ENCODE results near the gene KRTAP5-7.
"Not testable (repeated sequence)": the region's sequence is repeated elsewhere in the genome, so short reads cannot be mapped to it uniquely, and the experiment has no call there.

Gene KRTAP5-7

DNA sequence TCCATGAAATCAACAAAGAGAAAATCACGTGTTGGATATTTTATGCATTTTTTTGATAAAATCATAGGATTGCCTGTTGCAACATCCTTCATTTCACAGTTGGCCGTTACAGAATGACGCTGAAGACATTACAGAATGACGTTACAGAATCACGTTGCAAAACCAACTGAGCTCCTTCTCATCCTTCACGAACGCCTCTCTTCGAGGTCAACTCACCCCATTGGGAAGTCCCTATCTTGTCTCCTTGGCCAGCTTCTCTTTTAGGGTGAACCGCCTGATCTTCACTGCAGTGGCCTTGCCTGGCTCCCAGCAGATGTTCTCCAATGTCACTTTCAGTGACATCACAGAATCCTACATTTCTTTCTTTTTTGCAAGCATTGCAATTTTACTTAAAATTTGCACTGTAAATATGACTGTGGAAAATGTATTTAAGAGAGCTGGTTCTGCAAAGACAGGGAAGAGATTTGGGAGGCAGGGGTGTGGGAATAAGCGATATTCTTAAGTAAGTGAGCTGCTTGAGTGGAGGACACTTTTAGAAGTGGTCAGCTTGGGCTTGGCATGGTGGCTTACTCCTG is 5.1 kb downstream of the KRTAP5-7 start:
- DNase-seq (ENCODE audit: low spot score) = no peak

DNA sequence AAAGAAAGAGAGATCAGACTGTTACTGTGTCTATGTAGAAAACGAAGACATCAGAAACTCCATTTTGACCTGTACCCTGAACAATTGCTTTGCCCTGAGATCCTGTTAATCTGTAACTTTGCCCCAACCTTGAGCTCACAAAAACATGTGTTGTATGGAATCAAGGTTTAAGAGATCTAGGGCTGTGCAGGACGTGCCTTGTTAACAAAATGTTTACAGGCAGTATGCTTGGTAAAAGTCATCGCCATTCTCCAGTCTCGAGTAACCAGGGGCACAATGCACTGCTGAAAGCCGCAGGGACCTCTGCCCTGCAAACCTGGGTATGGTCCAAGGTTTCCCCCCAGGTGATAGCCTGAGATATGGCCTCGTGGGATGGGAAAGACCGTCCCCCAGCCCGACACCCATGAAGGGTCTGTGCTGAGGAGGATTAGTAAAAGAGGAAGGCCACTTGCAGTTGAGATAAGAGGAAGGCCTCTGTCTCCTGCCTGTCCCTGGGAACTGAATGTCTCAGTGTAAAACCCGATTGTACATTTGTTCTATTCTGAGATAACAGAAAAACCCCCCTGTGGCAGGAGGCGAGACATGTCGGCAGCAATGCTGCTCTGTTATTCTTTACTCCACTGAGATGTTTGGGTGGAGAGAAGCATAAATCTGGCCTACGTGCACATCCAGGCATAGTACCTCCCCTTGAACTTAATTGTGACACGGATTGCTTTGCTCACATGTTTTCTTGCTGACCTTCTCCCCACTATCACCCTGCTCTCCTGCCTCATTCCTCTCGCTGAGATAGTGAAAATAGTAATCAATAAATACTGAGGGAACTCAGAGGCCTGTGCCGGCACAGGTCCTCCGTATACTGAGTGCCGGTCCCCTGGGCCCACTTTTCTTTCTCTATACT is 7.9 kb downstream of the KRTAP5-7 start:
- not testable (repeated sequence) for DNase-seq (ENCODE audit: low spot score)

DNA sequence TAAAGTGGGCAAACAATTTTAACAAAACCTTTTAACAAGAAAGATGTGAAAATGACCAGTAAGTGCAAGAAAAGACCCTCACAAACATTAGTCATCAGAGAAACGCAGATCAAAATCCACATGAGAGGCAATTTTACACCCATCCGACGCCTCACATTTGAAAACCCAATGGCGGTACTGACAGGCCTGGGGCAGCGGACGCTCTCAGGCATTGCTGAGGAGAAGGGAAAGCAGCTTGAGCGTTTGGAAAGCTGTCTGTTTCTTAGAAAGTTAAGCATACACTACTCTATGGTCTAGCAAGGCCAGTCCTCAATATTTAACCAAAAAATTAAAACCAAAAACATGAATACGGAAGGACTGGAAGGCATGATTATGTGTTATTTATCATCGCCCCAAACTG is 8.8 kb downstream of the KRTAP5-7 start:
- DNase-seq (ENCODE audit: low spot score) = no peak

DNA sequence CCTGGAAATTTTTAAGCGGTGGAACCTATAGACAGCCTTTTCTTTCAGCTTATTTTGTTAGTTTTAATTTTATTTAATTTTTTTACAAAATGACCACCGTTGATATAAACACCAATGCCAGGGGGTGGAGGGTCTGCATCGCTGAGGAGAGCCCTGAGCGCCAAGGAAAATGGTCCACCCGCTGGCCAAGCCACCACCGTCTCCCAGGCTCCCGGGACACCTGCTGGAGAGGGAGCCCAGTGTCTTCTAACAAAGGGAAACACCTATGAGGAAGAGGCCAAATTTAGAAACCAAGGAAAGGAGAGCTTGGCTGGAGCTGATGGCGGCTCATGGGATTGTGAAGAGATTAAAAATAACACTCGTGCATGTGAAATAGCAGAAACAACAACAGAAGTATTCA is 10.5 kb downstream of the KRTAP5-7 start:
- DNase-seq (ENCODE audit: low spot score) = no peak

DNA sequence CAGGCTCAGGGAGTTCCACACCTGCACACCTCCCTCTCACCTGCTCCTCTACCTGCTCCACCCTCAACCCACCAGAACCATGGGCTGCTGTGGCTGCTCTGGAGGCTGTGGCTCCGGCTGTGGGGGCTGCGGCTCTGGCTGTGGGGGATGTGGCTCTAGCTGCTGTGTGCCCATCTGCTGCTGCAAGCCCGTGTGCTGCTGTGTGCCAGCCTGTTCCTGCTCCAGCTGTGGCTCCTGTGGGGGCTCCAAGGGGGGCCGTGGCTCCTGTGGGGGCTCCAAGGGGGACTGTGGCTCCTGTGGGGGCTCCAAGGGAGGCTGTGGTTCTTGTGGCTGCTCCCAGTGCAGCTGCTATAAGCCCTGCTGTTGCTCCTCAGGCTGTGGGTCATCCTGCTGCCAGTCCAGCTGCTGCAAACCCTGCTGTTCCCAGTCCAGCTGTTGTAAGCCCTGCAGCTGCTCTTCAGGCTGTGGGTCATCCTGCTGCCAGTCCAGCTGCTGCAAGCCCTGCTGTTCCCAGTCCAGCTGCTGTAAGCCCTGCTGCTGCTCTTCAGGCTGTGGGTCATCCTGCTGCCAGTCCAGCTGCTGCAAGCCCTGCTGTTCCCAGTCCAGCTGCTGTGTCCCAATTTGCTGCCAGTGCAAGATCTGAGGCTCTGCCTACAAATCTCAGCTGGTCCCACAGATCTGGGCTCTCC is 11.1 kb downstream of the KRTAP5-7 start, which contains the start of gene KRTAP5-8:
KRTAP5-8 (plus strand) TSS at position 49 of the 689 bp plus-strand sequence; CDS start at position 80, 31 bp downstream.
- DNase-seq (ENCODE audit: low spot score) = not testable (repeated sequence)

DNA sequence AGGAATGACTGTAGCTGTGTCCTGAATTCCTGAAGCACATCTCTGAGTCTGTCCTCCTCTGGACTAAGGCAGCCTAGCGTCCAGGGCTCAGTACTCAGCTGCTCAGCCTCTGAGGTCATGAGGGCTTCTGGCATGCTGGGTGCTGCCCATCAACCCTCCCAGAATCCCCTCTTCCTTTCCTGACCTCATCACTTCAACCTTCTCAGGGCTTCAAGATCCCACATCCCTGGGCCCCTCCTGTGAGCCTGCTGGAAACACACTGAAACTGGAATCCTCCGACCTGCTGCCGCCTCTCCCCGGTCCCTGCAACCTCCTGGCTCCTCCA is 11.6 kb downstream of the KRTAP5-7 start:
- DNase-seq (ENCODE audit: low spot score) = no peak

DNA sequence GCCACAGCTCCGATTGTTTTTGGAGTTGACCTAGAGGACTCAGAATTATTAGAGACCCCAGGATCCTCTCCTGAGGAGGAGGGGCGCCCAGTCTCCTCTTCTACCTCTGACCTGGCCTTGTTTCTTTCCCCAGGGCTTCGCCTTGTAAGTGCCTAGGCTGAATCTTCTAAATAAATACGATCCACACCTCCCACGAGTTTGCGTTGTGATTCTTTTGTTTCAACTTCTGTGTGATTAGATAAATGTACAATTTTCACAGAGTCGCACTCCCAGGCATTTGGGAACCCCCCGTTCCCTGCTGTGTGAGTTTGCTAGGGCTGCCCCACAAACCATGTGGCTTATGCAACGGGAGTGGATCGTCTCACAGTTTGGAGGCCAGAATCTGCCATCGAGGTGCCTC is 11.9 kb downstream of the KRTAP5-7 start:
- no peak for DNase-seq (ENCODE audit: low spot score)

DNA sequence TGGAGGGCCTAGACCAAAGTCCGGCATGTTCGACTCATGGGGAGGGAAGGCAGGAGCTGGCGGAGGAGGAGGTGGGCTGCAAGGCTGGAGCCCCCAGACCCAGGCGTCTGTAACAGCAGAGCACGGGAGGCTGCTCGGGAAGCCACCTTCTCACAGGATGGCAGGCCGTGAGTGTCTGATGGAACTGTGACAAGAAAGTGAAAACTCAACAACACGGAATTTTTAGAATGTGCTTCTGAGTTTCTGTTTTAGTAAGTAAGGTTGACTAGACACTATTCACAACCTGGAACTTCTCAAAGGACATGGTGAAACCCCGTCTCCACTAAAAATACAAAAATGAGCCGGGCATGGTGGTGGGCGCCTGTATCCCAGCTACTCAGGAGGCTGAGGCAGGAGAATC is 12.9 kb downstream of the KRTAP5-7 start:
- DNase-seq (ENCODE audit: low spot score) = not testable (repeated sequence)

DNA sequence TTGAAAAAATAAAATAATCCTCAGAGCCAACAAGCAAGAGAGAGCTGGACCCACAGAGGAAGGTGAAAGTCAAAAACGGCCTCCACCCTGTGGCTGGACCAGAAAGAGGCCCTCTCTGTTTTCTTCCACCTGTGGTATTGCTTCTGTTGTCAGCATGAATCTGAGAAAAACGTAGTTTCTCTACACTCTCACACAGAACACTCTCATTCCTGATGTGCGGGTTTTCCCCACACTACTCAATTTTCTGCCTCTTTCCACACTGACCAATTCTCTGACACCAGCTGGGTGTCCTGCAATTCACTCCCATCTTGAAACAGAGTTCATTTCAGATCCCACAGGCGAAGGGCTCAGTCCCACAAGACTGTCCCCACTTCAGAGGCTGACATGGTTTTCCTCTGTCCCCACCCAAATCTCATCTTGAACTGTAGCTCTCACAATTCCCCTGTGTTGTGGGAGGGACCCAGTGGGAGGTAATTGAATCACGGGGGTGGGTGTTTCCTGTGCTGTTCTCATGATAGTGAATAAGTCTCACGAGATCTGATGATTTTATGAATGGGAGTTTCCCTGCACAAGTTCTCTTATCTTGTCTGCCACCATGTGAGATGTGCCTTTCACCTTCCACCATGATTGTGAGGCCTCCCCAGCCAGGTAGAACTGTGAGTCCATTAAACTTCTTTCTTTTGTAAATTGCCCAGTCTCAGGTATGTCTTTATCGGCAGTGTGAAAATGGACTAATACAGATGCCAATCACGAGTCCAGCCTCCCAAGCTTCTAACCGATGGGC is 13.6 kb downstream of the KRTAP5-7 start:
- not testable (repeated sequence) for DNase-seq (ENCODE audit: low spot score)

DNA sequence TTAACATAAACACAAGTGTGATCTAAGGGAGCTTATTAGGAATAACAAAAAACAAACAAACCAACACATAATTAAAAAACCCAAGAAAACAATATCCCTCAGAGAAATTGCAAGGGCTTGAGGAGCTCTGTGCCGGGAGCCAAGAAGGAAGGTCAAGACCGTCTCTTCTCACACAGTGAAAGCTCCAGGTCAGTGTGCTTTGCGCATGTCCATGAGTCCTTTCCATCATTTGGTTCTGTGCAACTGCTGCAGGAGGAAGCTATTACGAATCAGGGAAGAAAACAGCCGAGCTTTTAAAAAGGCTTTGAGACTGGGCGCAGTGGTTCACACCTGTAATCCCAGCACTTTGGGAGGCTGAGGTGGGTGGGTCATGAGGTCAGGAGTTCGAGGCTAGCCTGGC is 15.3 kb downstream of the KRTAP5-7 start:
- DNase-seq (ENCODE audit: low spot score) = no peak

DNA sequence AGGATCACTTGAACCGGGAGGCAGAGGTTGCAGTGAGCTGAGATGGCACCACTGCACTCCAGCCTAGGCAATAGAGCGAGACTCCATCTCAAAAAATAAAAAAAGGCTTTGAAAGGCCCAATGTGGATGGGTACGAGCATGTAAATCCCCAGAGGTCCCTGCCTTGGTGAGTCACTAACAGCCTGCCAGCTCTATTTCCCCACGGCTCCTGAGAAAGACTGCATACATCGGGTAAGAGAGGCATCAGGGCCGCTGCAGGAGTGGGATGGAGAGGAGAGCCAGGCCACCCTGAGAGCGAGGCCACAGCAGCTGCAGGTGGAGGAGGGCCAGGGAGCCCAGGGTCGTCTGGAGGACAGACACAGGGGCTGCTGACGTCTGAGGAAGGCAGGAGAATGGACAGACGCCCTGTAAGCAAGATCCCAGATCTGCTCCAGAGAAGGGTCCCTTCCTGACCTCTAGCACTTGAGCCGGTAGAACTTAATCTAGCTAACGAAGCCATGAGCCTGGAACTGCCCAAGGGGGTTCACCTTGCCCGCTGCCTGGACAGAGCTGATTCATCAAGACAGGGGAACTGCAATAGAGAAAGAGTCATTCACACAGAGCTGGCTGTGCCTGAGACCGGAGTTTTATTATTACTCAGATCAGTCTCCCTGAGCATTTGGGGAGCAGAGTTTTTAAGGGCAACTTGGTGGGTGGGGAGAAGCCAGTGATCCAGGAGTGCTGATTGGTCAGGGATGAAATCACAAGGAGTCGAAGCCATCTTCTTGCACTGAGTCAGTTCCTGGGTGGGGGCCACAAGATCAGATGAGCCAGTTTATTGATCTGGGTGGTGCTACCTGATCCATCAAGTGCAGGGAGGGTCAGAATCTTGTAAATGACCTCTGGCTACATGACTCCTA is 16.1 kb downstream of the KRTAP5-7 start:
- no peak for DNase-seq (ENCODE audit: low spot score)

DNA sequence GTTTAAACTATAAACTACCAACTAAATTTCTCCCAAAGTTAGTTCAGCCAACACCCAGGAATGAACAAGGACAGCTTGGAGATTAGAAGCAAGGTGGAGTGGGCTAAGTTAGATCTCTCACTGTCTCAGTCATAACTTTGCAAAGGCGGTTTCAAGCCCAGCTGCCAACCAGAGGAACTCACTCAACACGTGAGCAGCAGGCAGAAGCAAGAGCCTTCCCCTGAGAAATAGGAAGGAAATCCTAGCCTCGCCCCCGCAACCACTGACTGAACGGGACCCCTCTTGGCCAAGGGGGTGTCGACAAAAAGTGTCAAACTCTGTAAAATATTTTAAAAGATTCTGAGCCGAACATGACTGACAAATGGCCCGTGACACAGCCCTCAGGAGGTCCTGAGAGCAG is 16.8 kb downstream of the KRTAP5-7 start:
- no peak for DNase-seq (ENCODE audit: low spot score)

DNA sequence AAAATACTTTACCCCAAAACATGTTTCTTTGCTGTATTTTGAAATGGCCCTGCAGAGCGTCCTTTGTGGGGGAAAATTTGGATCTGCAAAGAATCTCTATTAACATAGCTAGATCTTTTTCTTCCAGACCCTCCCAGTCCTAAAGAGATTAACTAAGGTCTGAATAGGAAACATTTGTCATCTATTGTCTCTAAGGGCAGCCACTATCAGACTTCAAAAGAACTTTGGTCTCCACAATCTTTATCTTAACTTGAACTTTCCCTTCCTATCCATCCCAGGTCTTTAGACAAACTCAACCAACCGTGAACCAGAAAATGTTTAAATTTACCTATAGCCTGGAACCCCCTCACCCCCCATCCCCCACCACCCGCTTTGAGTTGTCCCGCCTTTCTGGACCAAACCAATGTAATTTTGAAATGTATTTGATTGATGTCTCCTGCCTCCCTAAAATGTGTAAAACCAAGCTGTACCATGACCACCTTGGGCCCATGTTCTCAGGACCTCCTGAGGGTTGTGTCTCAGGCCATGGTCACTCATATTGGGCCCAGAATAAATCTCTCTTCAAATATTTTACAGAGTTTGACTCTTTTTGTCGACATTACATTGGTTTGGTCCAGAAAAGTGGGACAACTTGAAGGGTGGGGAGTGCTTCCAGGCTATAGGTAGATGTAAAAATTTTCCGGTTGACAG is 17.6 kb downstream of the KRTAP5-7 start:
- no peak for DNase-seq (ENCODE audit: low spot score)

DNA sequence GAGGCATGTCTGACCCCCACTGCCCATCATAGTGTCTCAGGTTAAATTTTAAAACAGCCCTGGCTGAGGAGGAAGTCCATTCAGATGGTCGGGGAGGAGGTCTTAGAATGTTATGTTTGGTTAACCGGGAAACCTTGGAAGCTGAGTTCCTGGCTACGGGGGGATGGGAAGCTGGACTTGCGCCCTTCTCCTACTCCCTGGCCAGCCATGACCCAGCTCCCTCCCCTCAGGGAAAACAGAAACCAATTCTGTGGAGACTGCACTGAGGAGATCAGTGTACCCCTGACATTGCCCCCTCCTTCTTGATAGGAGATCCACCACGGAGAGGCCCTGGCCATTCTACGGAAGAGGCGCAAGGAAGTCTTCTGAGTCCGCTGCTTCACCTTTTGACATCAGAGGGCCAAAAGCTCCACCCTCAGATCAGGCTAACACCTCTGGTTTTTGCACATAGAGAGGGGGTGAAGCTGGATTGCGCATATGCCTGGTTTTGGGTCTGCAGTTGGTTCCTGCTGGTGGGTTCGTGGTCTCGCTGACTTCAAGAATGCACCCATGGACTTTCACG is 18.4 kb downstream of the KRTAP5-7 start:
- no peak for DNase-seq (ENCODE audit: low spot score)

DNA sequence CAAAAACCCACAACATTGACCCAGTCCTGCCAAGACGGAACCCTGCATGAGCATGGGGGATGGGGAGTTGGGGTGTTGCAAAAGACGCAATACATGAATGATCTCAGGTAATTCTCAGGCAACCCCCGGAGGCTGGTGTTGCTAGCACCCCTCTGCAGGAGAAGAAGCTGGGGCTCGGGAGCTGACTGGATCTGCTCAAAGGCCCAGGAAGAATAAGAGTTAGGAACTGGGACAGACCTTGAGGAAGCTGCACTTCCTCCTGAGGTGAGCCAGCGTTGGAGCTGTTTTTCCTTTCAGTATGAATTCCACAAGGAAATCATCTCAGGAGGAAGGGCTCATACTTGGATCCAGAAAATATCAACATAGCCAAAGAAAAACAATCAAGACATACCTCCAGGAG is 21.1 kb downstream of the KRTAP5-7 start, which contains the start of gene KRTAP5-9:
KRTAP5-9 (plus strand) TSS at position 301 of the 400 bp plus-strand sequence. CDS start 238 bp downstream, outside the sequence.
- DNase-seq (ENCODE audit: low spot score) = no peak

DNA sequence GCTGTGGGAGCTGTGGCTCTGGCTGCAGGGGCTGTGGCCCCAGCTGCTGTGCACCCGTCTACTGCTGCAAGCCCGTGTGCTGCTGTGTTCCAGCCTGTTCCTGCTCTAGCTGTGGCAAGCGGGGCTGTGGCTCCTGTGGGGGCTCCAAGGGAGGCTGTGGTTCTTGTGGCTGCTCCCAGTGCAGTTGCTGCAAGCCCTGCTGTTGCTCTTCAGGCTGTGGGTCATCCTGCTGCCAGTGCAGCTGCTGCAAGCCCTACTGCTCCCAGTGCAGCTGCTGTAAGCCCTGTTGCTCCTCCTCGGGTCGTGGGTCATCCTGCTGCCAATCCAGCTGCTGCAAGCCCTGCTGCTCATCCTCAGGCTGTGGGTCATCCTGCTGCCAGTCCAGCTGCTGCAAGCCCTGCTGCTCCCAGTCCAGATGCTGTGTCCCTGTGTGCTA is 21.7 kb downstream of the KRTAP5-7 start:
- DNase-seq (ENCODE audit: low spot score) = no peak

DNA sequence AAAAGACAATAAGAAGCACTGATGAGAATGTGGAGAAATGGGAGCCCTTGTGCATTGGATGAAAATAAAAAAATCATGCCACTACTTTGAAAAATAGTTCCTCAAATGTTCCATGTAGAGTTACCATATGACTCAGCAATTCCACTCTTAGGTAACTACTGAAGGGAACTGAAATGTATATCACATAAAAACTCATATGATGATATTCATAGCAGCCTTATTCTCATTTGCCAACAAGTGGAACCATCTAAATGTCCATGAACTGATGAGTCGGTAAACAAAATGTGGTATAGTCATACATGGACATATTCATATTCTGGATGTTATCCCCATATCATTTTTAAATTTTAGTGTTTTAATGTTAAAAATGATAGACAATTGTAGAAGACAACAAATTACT is 24.6 kb downstream of the KRTAP5-7 start:
- no peak for DNase-seq (ENCODE audit: low spot score)

DNA sequence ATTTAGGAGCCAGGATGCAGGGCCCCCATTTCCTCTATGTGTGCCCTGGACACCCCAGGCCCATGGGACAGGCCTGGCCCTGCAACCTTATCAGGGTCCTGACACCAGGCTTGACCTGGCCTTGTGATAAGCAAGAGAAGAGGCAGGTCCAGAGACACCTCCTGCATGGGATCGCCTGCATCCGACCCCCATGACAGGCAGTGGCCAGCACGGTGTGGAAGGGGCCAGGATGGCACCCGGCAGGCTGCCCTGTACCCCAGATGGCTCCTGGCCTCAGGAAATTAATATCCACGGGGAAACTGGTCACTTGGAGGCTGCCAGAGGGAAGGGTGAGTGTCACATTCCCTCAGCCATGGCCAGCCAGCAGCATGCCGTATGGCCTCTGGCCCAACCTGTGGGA is 27.9 kb downstream of the KRTAP5-7 start:
- no peak for DNase-seq (ENCODE audit: low spot score)

DNA sequence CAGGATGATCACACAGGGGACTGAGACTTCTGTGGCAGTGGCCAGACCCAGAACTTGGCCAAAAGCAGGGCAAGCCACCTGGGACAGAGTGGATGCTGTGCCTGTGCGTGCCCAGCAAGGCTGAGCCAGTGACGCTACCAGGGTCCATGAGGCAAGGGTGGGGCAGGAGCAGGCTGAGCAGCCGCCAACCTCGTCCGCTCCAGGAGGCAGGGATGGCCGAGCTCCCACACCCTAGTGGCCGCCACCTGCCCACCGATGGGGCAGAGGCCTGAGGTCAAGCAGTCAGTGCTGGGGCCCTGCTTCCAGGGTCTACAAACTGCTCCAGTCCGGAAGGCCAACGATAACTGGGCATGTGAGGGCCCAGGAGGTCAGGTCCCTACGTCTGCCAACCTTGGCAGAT is 28.4 kb downstream of the KRTAP5-7 start:
- no peak for DNase-seq (ENCODE audit: low spot score)

DNA sequence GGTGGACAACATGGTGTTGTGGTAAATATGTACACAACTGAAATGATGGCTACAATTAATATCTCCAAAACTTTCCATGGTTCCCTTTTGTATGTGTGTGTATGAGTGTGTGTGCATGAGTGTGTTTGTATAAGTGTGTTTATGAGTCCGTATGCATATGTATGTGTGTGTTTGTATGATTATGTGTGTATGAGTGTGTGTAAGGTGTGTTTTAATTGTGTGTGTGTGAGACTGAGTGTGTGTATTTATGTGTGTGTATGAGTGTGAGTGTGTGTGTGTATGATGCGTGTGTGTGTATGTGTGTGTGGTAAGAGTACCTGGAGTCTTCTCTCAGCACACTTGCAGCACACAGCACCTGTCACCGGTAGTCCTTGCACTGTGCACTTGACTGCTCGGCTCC is 29.0 kb downstream of the KRTAP5-7 start:
- no peak for DNase-seq (ENCODE audit: low spot score)
